K562 (cell line): ENCODE results near the gene ERCC6. TPM values are rescaled to one million over a fixed set of nuclear protein-coding genes. Genes with fewer than 3 reads are reported as not detected.

Experiments used
- ATAC-seq: fragments of 200-7000 bp; cut with Tn5 transposase; 3 replicates; pipeline ENCODE4 v1.9.1; 2020; ENCODE audit warnings: moderate library complexity
- Bru-seq: library from RNA; stranded (reverse); fragments of 400-500 nt; gene quantifications from one replicate; lab custom pipeline; 2021; lab: Mats Ljungman, UMichigan
- BruChase-seq, 2 experiments: library from RNA; stranded (reverse); fragments of 400-500 nt; gene quantifications; one replicate each; lab custom pipeline; 2021; lab: Mats Ljungman, UMichigan
- BruUV-seq: library from RNA; stranded (reverse); fragments of 400-500 nt; replicated peaks from 2 replicates; lab custom pipeline; 2021; lab: Mats Ljungman, UMichigan
- CTCF ChIA-PET: fragments of 300-600 bp; formaldehyde crosslinking; extraction: SDS; loops from one replicate; lab custom pipeline; 2021; ENCODE audit warnings: low intra/inter-chr PET ratio; lab: Yijun Ruan, JAX
- POLR2A ChIA-PET: fragments of 300-600, 350-650 bp; sonication (Branson Sonifier 250); formaldehyde crosslinking; extraction: SDS; loops from one replicate; lab custom pipeline; 2021; ENCODE audit warnings: antibody characterized with exemption, inconsistent platforms; lab: Yijun Ruan, JAX
- DNase-seq, 4 experiments: peaks; one replicate each; pipeline versions ENCODE4 v3.0.0 to v3.0.0-alpha.2; 2011 to 2018; ENCODE audit warnings: low spot score in 3 of 4, mixed read lengths in 3 of 4; ENCODE audit errors: extremely low read depth in 1 of 4
- FAIRE-seq: peaks from 2 replicates; lab custom pipeline; 2011; peaks lifted over from hg19 to GRCh38; lab: Jason Lieb, UNC
- H2AFZ ChIP-seq: 2 replicates; pipeline ENCODE4 v1.6.0; 2011; ENCODE audit warnings: low read depth, low read length, control low read depth, inconsistent platforms
- H3K27ac ChIP-seq: fragments of 200-600 bp; 3 replicates; pipeline ENCODE4 v1.8.0; 2011; ENCODE audit warnings: low read depth, mild to moderate bottlenecking, control low read depth, inconsistent platforms, low read length, moderate library complexity, mixed read lengths; ENCODE audit errors: extremely low read depth
- H3K27me3 ChIP-seq, 2 experiments: fragments of 300-600 bp in 1 of 2; 2 replicates in 1 of 2; 3 replicates in 1 of 2; pipeline versions ENCODE4 v1.6.0 to v1.8.0; 2011; ENCODE audit warnings: inconsistent platforms in 2 of 2, low read length in 2 of 2, mild to moderate bottlenecking in 1 of 2, mixed read lengths in 1 of 2, moderate library complexity in 1 of 2; ENCODE audit not compliant: control insufficient read depth in 2 of 2, insufficient read depth in 2 of 2
- H3K36me3 ChIP-seq: fragments of 300-600 bp; 3 replicates; pipeline ENCODE4 v1.8.0; 2011; ENCODE audit warnings: mild to moderate bottlenecking, low read length, inconsistent platforms; ENCODE audit not compliant: control insufficient read depth, insufficient read depth
- H3K4me1 ChIP-seq, 2 experiments: fragments of 200-600 bp in 1 of 2; replicated peaks in 1 of 2; 2 replicates in 1 of 2; 3 replicates in 1 of 2; pipeline versions ENCODE4 v1.5.1 to v1.8.0; 2011; ENCODE audit warnings: inconsistent platforms in 2 of 2, low read length in 2 of 2, mild to moderate bottlenecking in 1 of 2, mixed read lengths in 1 of 2, moderate library complexity in 1 of 2; ENCODE audit not compliant: control insufficient read depth in 2 of 2, insufficient read depth in 2 of 2
- H3K4me2 ChIP-seq: 2 replicates; pipeline ENCODE4 v1.6.1; 2011; ENCODE audit warnings: low read length, control low read depth, inconsistent platforms, mixed read lengths; ENCODE audit not compliant: insufficient read depth
- H3K4me3 ChIP-seq: fragments of 200-600 bp; sonication (generic), shearing (Covaris generic); 2 replicates; pipeline ENCODE4 v1.5.1; 2016; ENCODE audit warnings: control low read depth, inconsistent platforms
- H3K79me2 ChIP-seq: fragments of 200-600 bp; 3 replicates; pipeline ENCODE4 v1.8.0; 2011; ENCODE audit warnings: low read length, inconsistent platforms; ENCODE audit not compliant: control insufficient read depth, insufficient read depth
- H3K9ac ChIP-seq, 2 experiments: 2 replicates each; pipeline versions ENCODE4 v1.6.0 to v1.6.1; 2011; ENCODE audit warnings: low read depth in 2 of 2, low read length in 2 of 2, control low read depth in 1 of 2, inconsistent platforms in 1 of 2, mild to moderate bottlenecking in 1 of 2, mixed read lengths in 1 of 2; ENCODE audit not compliant: insufficient read depth in 1 of 2
- H3K9me1 ChIP-seq: one replicate; pipeline ENCODE4 v1.6.0; 2011; ENCODE audit warnings: inconsistent platforms, mild to moderate bottlenecking, low read length, moderate library complexity; ENCODE audit not compliant: control insufficient read depth, insufficient read depth
- H3K9me3 ChIP-seq: replicated peaks from 2 replicates; pipeline ENCODE4 v1.5.1; 2011; ENCODE audit warnings: low read depth, low read length, inconsistent platforms; ENCODE audit not compliant: control insufficient read depth, insufficient read depth
- H4K20me1 ChIP-seq: replicated peaks from 2 replicates; pipeline ENCODE4 v1.6.1; 2011; ENCODE audit warnings: low read length, inconsistent platforms, mixed read lengths; ENCODE audit not compliant: control insufficient read depth, insufficient read depth
- ARHGAP35 ChIP-seq: fragments of 450-650 bp; IDR thresholded peaks from 2 replicates; pipeline ENCODE4 v1.6.1; 2018; ENCODE audit not compliant: partially characterized antibody
- ARID2 ChIP-seq: fragments of 450-650 bp; IDR thresholded peaks from 2 replicates; pipeline ENCODE4 v1.6.1; 2017; ENCODE audit warnings: antibody characterized with exemption, mild to moderate bottlenecking
- ATF1 ChIP-seq, 2 experiments: fragments of 450-650 bp in 1 of 2; IDR thresholded peaks; 2 replicates each; pipeline ENCODE4 v1.6.1; 2016; ENCODE audit warnings: missing compliant biosample characterization in 1 of 2, missing genetic modification characterization in 1 of 2
- CEBPG ChIP-seq, 3 experiments: fragments of 200-800 bp in 1 of 3; sonication (Bioruptor generic) in 1 of 3; sonication (generic) in 1 of 3; formaldehyde crosslinking in 1 of 3; IDR thresholded peaks in 2 of 3; conservative IDR thresholded peaks in 1 of 3; 2 replicates each; pipeline versions ENCODE4 v1.6.1 to v1.8.0; 2016 to 2022; ENCODE audit warnings: missing compliant biosample characterization in 2 of 3, missing genetic modification characterization in 2 of 3, mild to moderate bottlenecking in 1 of 3, missing genetic modification reagents in 1 of 3
- ESRRA ChIP-seq: fragments of 450-650 bp; IDR thresholded peaks from 2 replicates; pipeline ENCODE4 v1.6.1; 2014; ENCODE audit warnings: low read depth, mild to moderate bottlenecking, moderate library complexity, borderline replicate concordance
- HDAC1 ChIP-seq, 2 experiments: fragments of 450-650 bp; IDR thresholded peaks; 2 replicates each; pipeline ENCODE4 v1.6.1; 2016 to 2017; ENCODE audit warnings: inconsistent platforms in 1 of 2, mild to moderate bottlenecking in 1 of 2, moderate library complexity in 1 of 2
- POLR2AphosphoS5 ChIP-seq: IDR thresholded peaks from 2 replicates; pipeline ENCODE4 v1.6.1; 2011; ENCODE audit warnings: mild to moderate bottlenecking, low read depth, low read length, moderate library complexity; ENCODE audit not compliant: control insufficient read depth, insufficient read depth
- TAF7 ChIP-seq: fragments of 450-650 bp; IDR thresholded peaks from 2 replicates; pipeline ENCODE4 v1.6.1; 2016; ENCODE audit warnings: missing genetic modification characterization, missing compliant biosample characterization
- U2AF1 ChIP-seq: fragments of 200-400 bp; formaldehyde crosslinking; optimal IDR thresholded peaks from 2 replicates; pipeline ENCODE3; 2017; ENCODE audit warnings: mild to moderate bottlenecking, low read depth, low read length, moderate library complexity
- ZFP30 ChIP-seq: fragments of 250-450 bp; sonication (Bioruptor Pico); IDR thresholded peaks from 2 replicates; pipeline ENCODE4 v1.8.0; 2022; ENCODE audit warnings: moderate library complexity, mild to moderate bottlenecking, inconsistent platforms, borderline replicate concordance
- WGBS: fragments of 100-300 bp; shearing (Covaris generic); methylation state at CpG from one replicate; pipeline ENCODE4 v1.1.6; 2016; ENCODE audit warnings: low coverage, mixed read lengths; ENCODE audit not compliant: insufficient coverage; ENCODE audit errors: missing lambda C conversion rate; 5-methylcytosine and 5-hydroxymethylcytosine counted together
- in situ Hi-C: fragments of 300-500 bp; cut with MboI; formaldehyde crosslinking; loops from 4 replicates; pipeline ENCODE4 v1.15.0; 2018; ENCODE audit warnings: inconsistent platforms, mixed read lengths
- intact Hi-C: fragments of 100-400 bp; cut with micrococcal nuclease; formaldehyde crosslinking; loops from 2 replicates; pipeline ENCODE4 v1.14.2; 2022
- long read RNA-seq, 3 experiments: library from polyadenylated mRNA in 2 of 3; library from RNA in 1 of 3; unstranded in 2 of 3; stranded (forward) in 1 of 3; transcript quantifications; one replicate each; pipeline ENCODE4 v2.0.0, GENCODE V29; 2019 to 2022
- polyA minus RNA-seq, 3 experiments: library from RNA; depleted of rRNA, polyadenylated mRNA; stranded (reverse); fragments of >200 nt; gene quantifications; 2 replicates each; pipeline ENCODE4 v1.2.3, GENCODE V29; 2011
- polyA plus RNA-seq, 8 experiments: library from polyadenylated mRNA; depleted of rRNA in 4 of 8; stranded (reverse) in 5 of 8; unstranded in 3 of 8; fragments of >200 nt; fragmentation: Nextera tagmentation in 2 of 8; fragmentation: Illumina TruSeq in 1 of 8; extraction: Ambion mirVana in 2 of 8; extraction: Trizol in 1 of 8; gene quantifications; 2 replicates each; pipeline versions ENCODE4 v1.2.1 to v1.2.3, GENCODE V29; 2011 to 2014; ENCODE audit warnings: inconsistent platforms in 1 of 8, missing spikeins in 1 of 8
- total RNA-seq, 7 experiments: library from RNA; depleted of rRNA in 6 of 7; stranded (reverse); fragments of >200 nt in 6 of 7; fragmentation: Illumina TruSeq in 2 of 7; extraction: Trizol in 2 of 7; gene quantifications; 2 replicates each; pipeline versions ENCODE4 v1.2.1 to v1.2.3, GENCODE V29; 2011 to 2021; ENCODE audit warnings: low replicate concordance in 1 of 7
- TF ChIP-seq, protein P1 (sequence below): fragments of 250-450 bp; sonication (Bioruptor Pico); IDR thresholded peaks from 2 replicates; pipeline ENCODE4 v1.8.0; 2021; ENCODE audit warnings: moderate library complexity, mild to moderate bottlenecking, inconsistent platforms
- TF ChIP-seq, protein P2 (sequence below): sonication (generic); formaldehyde crosslinking; IDR thresholded peaks from 2 replicates; pipeline ENCODE4 v1.9.0; 2022; ENCODE audit warnings: mild to moderate bottlenecking, missing genetic modification reagents

Gene ERCC6
- total RNA-seq (2011; cell fraction: chromatin; rRNA removed; ENCODE audit: low replicate concordance): 50.8 and 74.2 TPM in 2 replicates
- total RNA-seq (2011; cell fraction: nucleolus; rRNA removed): 14.2 and 24.2 TPM in 2 replicates
- 32.3 and 48.5 TPM in 2 replicates for total RNA-seq (2011; cell fraction: nucleoplasm; rRNA removed)
- total RNA-seq (2014; rRNA removed) (7.1 and 7.8 TPM in 2 replicates), total RNA-seq (2014; rRNA removed; fragmentation: Illumina TruSeq; extraction: Trizol) (13.6 and 13.8 TPM in 2 replicates), total RNA-seq (2015; rRNA removed; fragmentation: Illumina TruSeq; extraction: Trizol) (11.5 and 11.8 TPM in 2 replicates), total RNA-seq (2021) (15.7 and 17.3 TPM in 2 replicates), polyA plus RNA-seq (2011; rRNA removed) (17.0 and 17.7 TPM in 2 replicates), polyA plus RNA-seq (2014; fragmentation: Illumina TruSeq; extraction: Trizol) (9.1 and 11.6 TPM in 2 replicates), polyA plus RNA-seq (2014; fragmentation: Nextera tagmentation; extraction: Ambion mirVana) (10 to 100 TPM in 1 of 2 experiments, 1 to 10 TPM in 1; 7.8 to 13.4 TPM), polyA plus RNA-seq (2014; rRNA removed) (7.2 and 9.9 TPM in 2 replicates), polyA minus RNA-seq (2011; rRNA and poly(A)+ RNA removed) (53.0 and 70.7 TPM in 2 replicates), Bru-seq, nascent RNA (percentile 70 among the genes with signal in this experiment), BruChase-seq, experiment 1, labeled RNA remaining after a 2-hour chase (percentile 68 among the genes with signal in this experiment), BruChase-seq, experiment 2, labeled RNA remaining after a 6-hour chase (percentile 68 among the genes with signal in this experiment)
- polyA plus RNA-seq (2011; cell fraction: cytosol; rRNA removed): 8.1 and 8.6 TPM in 2 replicates
- polyA plus RNA-seq (2011; cell fraction: nucleus; rRNA removed): 24.5 and 34.1 TPM in 2 replicates
- polyA plus RNA-seq (2012): 8.6 and 9.5 TPM in 2 replicates
- polyA minus RNA-seq (2011; cell fraction: cytosol; rRNA and poly(A)+ RNA removed): 11.6 and 12.3 TPM in 2 replicates
- polyA minus RNA-seq (2011; cell fraction: nucleus; rRNA and poly(A)+ RNA removed): 31.2 and 51.4 TPM in 2 replicates
- long read RNA-seq, experiment 1, full-length matches to known transcripts: 18 of 46 reads
- long read RNA-seq, experiment 1, partial matches to known transcripts: 8 of 46 reads
- long read RNA-seq, experiment 1, other reads (novel, unspliced or antisense): 20 of 46 reads
- long read RNA-seq, experiment 2, partial matches to known transcripts: 4 of 13 reads
- long read RNA-seq, experiment 2, other reads (novel, unspliced or antisense): 8 of 13 reads
- long read RNA-seq, experiment 3, partial matches to known transcripts: 1 of 4 reads
- long read RNA-seq, experiment 3, other reads (novel, unspliced or antisense): 2 of 4 reads

DNA sequence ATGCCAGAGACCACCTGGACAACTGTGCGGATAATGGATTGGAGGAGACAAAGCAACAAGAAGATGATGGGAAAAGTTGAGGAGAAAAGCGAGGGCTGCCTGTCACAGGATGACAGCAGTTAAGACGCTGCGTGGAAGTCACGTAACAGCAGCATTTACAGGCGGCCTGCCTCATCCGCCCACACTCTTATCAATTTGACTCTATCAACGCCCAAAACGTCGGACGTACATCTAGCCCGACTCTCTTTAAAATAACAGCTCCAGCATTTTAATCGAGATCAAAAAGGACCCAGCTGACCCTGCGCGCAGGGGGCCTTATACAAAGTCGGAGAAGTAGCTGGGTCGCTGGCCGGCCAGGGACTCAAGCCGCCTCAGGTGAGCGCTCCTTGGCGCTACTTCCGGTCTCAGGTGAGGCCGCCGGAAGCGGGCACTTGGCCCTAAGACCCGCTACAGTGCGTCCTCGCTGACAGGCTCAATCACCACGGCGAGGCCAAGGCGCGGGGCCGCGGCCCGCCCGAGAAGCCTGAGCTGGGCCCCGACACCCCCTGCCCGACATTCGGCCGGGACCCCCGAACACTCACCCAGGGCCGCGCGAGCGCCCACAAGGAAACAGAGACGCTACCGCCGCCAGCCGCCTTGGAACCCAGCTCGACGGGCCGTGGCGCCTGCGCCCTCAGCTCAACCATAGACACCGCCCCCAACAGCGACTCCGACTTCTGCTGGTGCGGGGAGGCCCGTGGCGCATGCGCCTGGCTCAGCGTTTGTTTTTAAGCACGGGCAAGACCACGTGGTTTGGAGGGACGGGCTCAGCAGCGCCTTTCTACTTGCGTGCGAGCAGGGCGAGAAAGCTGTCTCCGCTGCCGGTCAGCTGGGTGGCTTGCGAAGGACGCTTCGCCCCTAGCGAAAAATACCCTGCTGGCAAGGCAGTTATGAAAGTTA lies at the start of gene ERCC6:
ERCC6 (minus strand) TSS at position 741 of the 939 bp plus-strand sequence.
- peak within 1 kb of the TSS; percentile 97 for H2AFZ ChIP-seq
- peak within 1 kb of the TSS; percentile 72 for H3K27ac ChIP-seq
- ChIA-PET POLR2A (interaction anchor here (0.6 to 2.7 kb wide), 12 partner anchors 9 to 673 kb away, joined by 3 to 8 read pairs (median 4); no protein-coding TSS in a partner anchor), CTCF (no interaction called here)
- ATAC-seq (peak; percentile 97), FAIRE-seq (peak; percentile 91), DNase-seq (peak; percentile 98 to 99 (median 98))
- peak within 1 kb of the TSS; percentile 69 to 90 for H3K9ac ChIP-seq
- H3K27me3 ChIP-seq: no peaks in the 10 kb centered on the region
- intact Hi-C loops (no loop called here), in situ Hi-C loops (no loop called here)
- no peaks in the 10 kb centered on the region for H4K20me1 ChIP-seq
- H3K9me1 ChIP-seq: no peaks in the 10 kb centered on the region
- peaks cover 20 to 27% of the 10 kb centered on the region in 2 experiments; a peak in 4 of 5 replicates for H3K4me1 ChIP-seq
- BruUV-seq: no TSS peak
- H3K36me3 ChIP-seq: peaks cover 7% of the 10 kb centered on the region; the same call in 2 of the 3 replicates
- 1% methylated on average over 73 of the region's 75 CpGs for whole genome bisulfite sequencing
- peaks cover 6% of the 10 kb centered on the region; the same call in 1 of the 2 replicates for H3K9me3 ChIP-seq
- peaks cover 30% of the 10 kb centered on the region for H3K79me2 ChIP-seq
- peak within 1 kb of the TSS; percentile 55 for H3K4me3 ChIP-seq
- peak within 1 kb of the TSS; percentile 97 for H3K4me2 ChIP-seq
- TF ChIP-seq ESRRA (peak; percentile 35; the same call in 1 of the 2 replicates), CEBPG (CRISPR knock-in tag; IDR thresholded peaks at IDR 0.05) (0 out of 2 replicates have a peak, but pooled peaks have one; percentile 32), CEBPG (tag; conservative IDR thresholded peaks at IDR 0.05 in 1 of 2, IDR thresholded peaks at IDR 0.05 in 1 of 2) (no peak), ARID2 (no peak), POLR2AphosphoS5 (peak; percentile 75), TAF7 (tag) (peak; percentile 60), ARHGAP35 (no peak), ZFP30 (CRISPR knock-in tag) (no peak), ATF1 (CRISPR knock-in tag; IDR thresholded peaks at IDR 0.05) (0 out of 2 replicates have a peak, but pooled peaks have one; percentile 12), ATF1 (tag; IDR thresholded peaks at IDR 0.05) (peak; percentile 73), HDAC1 (IDR thresholded peaks at IDR 0.05) (peak in 1 of 2 experiments; percentile 89; a peak in 1 of 4 replicates), U2AF1 (peak; percentile 82)
- TF ChIP-seq, protein P1, sequence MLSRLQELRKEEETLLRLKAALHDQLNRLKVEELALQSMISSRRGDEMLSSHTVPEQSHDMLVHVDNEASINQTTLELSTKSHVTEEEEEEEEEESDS (CRISPR knock-in tag): no peak
- TF ChIP-seq, protein P2, sequence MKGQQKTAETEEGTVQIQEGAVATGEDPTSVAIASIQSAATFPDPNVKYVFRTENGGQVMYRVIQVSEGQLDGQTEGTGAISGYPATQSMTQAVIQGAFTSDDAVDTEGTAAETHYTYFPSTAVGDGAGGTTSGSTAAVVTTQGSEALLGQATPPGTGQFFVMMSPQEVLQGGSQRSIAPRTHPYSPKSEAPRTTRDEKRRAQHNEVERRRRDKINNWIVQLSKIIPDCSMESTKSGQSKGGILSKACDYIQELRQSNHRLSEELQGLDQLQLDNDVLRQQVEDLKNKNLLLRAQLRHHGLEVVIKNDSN (CRISPR knock-in tag): peak; percentile 97
